HG03135 (cell line): ENCODE data around the gene MGAT5.

Experiments
- ATAC-seq: cut with Tn5 transposase; IDR thresholded peaks from one replicate; pipeline ENCODE4 v1.9.1; 2021; ENCODE audit warnings: mild to moderate bottlenecking, moderate library complexity; ENCODE audit not compliant: unreplicated experiment

Gene MGAT5

GRCh38 chr2:134436706-134437105 lies 182.8 kb downstream of the MGAT5 start:
- no peak for ATAC-seq

GRCh38 chr2:134438371-134438770 lies 184.5 kb downstream of the MGAT5 start:
- ATAC-seq: no peak

- ATAC-seq: no peak
These were observed 186.6 kb downstream of the MGAT5 start for GRCh38 chr2:134440336-134440909.

GRCh38 chr2:134441153-134441863 lies 187.4 kb downstream of the MGAT5 start:
- ATAC-seq: no peak

- no peak for ATAC-seq
These were observed 190.1 kb downstream of the MGAT5 start for GRCh38 chr2:134443814-134444480.

GRCh38 chr2:134445116-134445515 lies 191.2 kb downstream of the MGAT5 start:
- ATAC-seq: no peak

- no peak for ATAC-seq
These were observed 192.1 kb downstream of the MGAT5 start for GRCh38 chr2:134445985-134446382.

- ATAC-seq: no peak
These were observed 192.6 kb downstream of the MGAT5 start for GRCh38 chr2:134446383-134447017.

GRCh38 chr2:134447669-134448068 lies 193.8 kb downstream of the MGAT5 start:
- no peak for ATAC-seq

- ATAC-seq: no peak
These were observed 194.8 kb downstream of the MGAT5 start for GRCh38 chr2:134448650-134449049.

- no peak for ATAC-seq
These were observed 195.3 kb downstream of the MGAT5 start for GRCh38 chr2:134449157-134449556.

GRCh38 chr2:134449751-134450513 lies 196.1 kb downstream of the MGAT5 start:
- no peak for ATAC-seq

- ATAC-seq: no peak
These were observed 197.4 kb downstream of the MGAT5 start for GRCh38 chr2:134451347-134451630.

- no peak for ATAC-seq
These were observed 198.3 kb downstream of the MGAT5 start for GRCh38 chr2:134452042-134452733.

GRCh38 chr2:134453476-134453875 lies 199.6 kb downstream of the MGAT5 start:
- ATAC-seq: no peak

GRCh38 chr2:134453973-134454372 lies 200.1 kb downstream of the MGAT5 start:
- no peak for ATAC-seq

GRCh38 chr2:134454426-134454825 lies 200.6 kb downstream of the MGAT5 start:
- ATAC-seq: no peak

- no peak for ATAC-seq
These were observed 201.1 kb downstream of the MGAT5 start for GRCh38 chr2:134454931-134455330.

- ATAC-seq: no peak
These were observed 201.6 kb downstream of the MGAT5 start for GRCh38 chr2:134455426-134455825.

- ATAC-seq: no peak
These were observed 203.5 kb downstream of the MGAT5 start for GRCh38 chr2:134457353-134457752.
